ENCODE data around the gene SETD7.
A peak's percentile ranks its signal among the peaks of the same experiment; 100 is the strongest.
"Not testable (repeated sequence)": the region's sequence is repeated elsewhere in the genome, so short reads cannot be mapped to it uniquely, and the experiment has no call there.

The SETD7 gene

DNA sequence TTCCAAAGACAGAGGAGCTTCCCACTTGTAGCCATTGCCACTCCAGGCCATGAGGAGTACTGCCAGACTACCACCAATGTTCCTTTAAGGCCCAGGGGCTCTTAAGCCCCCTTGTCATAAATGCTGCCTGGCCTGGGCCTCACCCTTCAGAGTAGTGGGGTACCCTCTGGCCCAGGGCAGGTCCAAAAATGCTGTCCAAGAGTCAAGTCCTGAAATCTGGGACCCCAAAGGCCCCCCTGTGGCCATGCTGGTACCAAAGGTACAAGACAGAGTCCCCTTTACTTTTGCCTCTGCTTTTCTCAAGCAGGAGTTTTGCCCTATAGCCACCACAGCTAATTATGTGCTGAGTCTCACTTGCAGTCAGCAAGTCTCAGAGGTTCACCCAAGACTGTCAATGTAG lies 85.7 kb downstream of the SETD7 start:
- intact Hi-C loops (cut with micrococcal nuclease), result no loop called here
- Mint-ChIP-seq H3K9me3 (peaks cover 18% of the 10 kb centered on the region), H3K27me3 (no peaks in the 10 kb centered on the region), H3K36me3 (ENCODE audit: low read depth) (peaks cover 28% of the 10 kb centered on the region), H3K4me1 (ENCODE audit: low read depth) (peaks cover 26% of the 10 kb centered on the region), H3K4me3 (no peak overlapping the region), H3K27ac (no peak overlapping the region)

- Mint-ChIP-seq H3K4me3 (no peak overlapping the region), H3K27me3 (no peaks in the 10 kb centered on the region), H3K4me1 (ENCODE audit: low read depth) (peaks cover 26% of the 10 kb centered on the region), H3K9me3 (peaks cover 18% of the 10 kb centered on the region), H3K36me3 (ENCODE audit: low read depth) (peaks cover 28% of the 10 kb centered on the region), H3K27ac (no peak overlapping the region)
- intact Hi-C loops (cut with micrococcal nuclease), result no loop called here
These were observed 86.2 kb downstream of the SETD7 start for GRCh38 chr4:139469869-139470268.

DNA sequence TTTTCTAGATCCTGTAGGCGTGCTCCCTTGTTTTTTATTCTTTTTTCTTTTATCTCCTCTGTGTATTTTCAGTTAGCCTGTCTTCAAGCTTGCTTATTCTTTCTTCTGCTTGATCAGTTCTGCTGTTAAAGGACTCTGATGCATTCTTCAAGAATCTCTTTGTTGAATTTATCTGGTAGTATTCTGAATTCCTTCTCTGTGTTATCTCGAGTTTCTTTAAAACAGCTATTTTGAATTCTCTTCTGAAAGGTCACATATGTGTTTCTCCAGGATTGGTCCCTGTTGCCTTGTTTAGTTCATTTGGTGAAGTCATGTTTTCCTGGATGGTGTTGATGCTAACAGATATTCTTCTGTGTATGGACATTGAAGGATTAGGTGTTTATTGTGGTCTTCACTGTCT lies 86.8 kb downstream of the SETD7 start:
- Mint-ChIP-seq H3K27ac (no peak overlapping the region), H3K9me3 (peaks cover 18% of the 10 kb centered on the region), H3K4me3 (no peak overlapping the region), H3K4me1 (ENCODE audit: low read depth) (peaks cover 26% of the 10 kb centered on the region), H3K27me3 (no peaks in the 10 kb centered on the region), H3K36me3 (ENCODE audit: low read depth) (peaks cover 28% of the 10 kb centered on the region)
- intact Hi-C loops (cut with micrococcal nuclease), result no loop called here

GRCh38 chr4:139468756-139469155 lies 87.3 kb downstream of the SETD7 start:
- Mint-ChIP-seq H3K9me3 (peaks cover 18% of the 10 kb centered on the region), H3K36me3 (ENCODE audit: low read depth) (peaks cover 33% of the 10 kb centered on the region), H3K4me1 (ENCODE audit: low read depth) (peaks cover 29% of the 10 kb centered on the region)
- H3K27me3 Mint-ChIP-seq; intact Hi-C loops (cut with micrococcal nuclease); H3K27ac Mint-ChIP-seq; H3K4me3 Mint-ChIP-seq: not testable (repeated sequence)

DNA sequence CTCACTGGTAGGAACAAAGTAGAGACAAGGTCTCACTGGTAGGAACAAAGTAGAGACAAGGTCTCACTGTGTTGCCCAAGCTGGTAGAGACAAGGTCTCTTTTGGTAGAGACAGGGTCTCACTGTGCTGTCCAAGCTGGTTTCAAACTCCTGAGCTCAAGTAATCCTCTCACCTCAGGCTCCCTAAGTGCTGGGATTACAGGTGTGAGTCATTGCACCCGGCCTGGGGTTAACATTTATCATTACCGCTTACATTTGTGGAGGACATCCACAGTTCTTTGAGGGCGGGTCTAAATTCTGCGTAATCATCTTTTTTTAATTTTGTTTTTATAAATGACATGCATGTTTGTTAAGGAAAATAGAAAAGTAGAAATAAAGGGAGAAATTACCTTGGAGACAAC lies 90.1 kb downstream of the SETD7 start:
- peaks cover 31% of the 10 kb centered on the region for H3K4me1 Mint-ChIP-seq (ENCODE audit: low read depth)
- H3K9me3 Mint-ChIP-seq, result peaks cover 18% of the 10 kb centered on the region
- no peak overlapping the region for H3K27ac Mint-ChIP-seq
- intact Hi-C loops (cut with micrococcal nuclease), result no loop called here
- no peaks in the 10 kb centered on the region for H3K27me3 Mint-ChIP-seq
- H3K4me3 Mint-ChIP-seq, result no peak overlapping the region
- H3K36me3 Mint-ChIP-seq (ENCODE audit: low read depth), result peaks cover 21% of the 10 kb centered on the region

DNA sequence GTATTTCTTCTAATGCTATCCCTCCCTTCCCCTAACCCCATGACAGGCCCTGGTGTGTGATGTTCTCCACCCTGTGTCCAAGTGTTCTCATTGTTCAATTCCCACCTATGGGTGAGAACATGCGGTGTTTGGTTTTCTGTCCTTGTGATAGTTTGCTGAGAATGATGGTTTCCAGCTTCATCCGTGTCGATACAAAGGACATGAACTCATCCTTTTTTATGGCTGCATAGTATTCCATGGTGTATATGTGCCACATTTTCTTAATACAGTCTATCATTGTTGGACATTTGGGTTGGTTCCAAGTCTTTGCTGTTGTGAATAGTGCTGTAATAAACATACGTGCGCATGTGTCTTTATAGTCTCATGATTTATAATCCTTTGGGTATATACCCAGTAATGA lies 91.5 kb downstream of the SETD7 start:
- H3K9me3 Mint-ChIP-seq, result peaks cover 18% of the 10 kb centered on the region

DNA sequence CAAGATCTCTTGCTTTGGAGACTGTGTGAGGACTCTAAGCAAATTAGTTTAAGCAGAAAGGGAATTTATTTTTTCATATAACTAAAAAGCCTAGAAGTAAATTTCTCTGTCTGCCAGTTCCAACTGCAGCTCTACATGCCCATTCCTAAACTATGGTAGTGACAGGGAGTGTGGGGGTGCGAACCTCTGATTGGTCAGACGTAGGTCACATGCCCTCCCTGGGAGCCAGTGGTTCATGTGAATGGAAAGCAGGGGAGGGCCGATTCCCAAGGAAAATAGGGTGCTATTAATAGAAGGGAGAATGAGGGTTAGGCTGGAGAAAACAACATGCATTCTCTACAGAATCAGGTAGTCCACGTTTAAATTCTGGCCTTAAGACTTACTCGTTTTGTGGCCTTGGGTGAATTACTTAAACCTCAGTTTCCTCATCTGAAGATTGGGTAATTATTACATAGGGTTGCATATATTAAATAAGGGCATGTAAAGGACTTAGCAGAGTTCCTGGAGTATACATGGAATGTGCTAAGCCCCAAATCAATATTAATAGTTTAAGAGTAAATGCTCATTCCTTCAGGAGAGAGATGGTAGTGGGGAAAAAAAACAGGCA lies 94.9 kb downstream of the SETD7 start:
- H3K9me3 Mint-ChIP-seq, result no peaks in the 10 kb centered on the region
- no peaks in the 10 kb centered on the region for H3K27me3 Mint-ChIP-seq
- H3K4me3 Mint-ChIP-seq, result no peak overlapping the region
- intact Hi-C loops (cut with micrococcal nuclease), result no loop called here
- peaks cover 42% of the 10 kb centered on the region for H3K4me1 Mint-ChIP-seq (ENCODE audit: low read depth)
- H3K27ac Mint-ChIP-seq, result no peak overlapping the region
- peaks cover 5% of the 10 kb centered on the region for H3K36me3 Mint-ChIP-seq (ENCODE audit: low read depth)

More for the DNA sequence above, 91.5 kb downstream of the SETD7 start:
- peaks cover 24% of the 10 kb centered on the region for H3K4me1 Mint-ChIP-seq (ENCODE audit: low read depth)
- peaks cover 21% of the 10 kb centered on the region for H3K36me3 Mint-ChIP-seq (ENCODE audit: low read depth)
- H3K27ac Mint-ChIP-seq; H3K4me3 Mint-ChIP-seq; intact Hi-C loops (cut with micrococcal nuclease); H3K27me3 Mint-ChIP-seq: not testable (repeated sequence)

DNA sequence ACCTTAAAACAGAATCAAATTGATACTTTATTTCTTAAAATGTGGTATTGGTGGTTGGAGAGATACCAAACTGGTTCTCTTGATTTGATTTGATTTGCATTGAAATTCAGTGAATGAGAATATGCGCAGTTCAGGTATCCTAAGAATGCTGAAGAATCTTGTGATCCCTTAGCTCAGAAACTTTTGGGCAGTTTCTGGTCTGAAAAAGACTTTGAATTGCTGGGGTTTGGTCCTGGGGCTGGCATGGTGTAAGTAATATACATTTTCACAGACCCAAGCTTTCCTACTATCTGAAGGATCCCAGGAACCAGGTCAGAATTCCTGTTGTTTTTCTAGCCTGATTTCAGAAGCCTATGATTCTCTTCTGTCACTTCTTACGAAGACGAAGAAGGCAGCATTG lies 95.5 kb downstream of the SETD7 start:
- Mint-ChIP-seq H3K4me1 (ENCODE audit: low read depth) (peaks cover 48% of the 10 kb centered on the region), H3K9me3 (no peaks in the 10 kb centered on the region), H3K27me3 (no peaks in the 10 kb centered on the region), H3K27ac (no peak overlapping the region), H3K36me3 (ENCODE audit: low read depth) (peaks cover 5% of the 10 kb centered on the region), H3K4me3 (no peak overlapping the region)
- intact Hi-C loops (cut with micrococcal nuclease), result no loop called here

- Mint-ChIP-seq H3K4me1 (ENCODE audit: low read depth) (peaks cover 62% of the 10 kb centered on the region), H3K27ac (no peak overlapping the region)
These were observed 97.0 kb downstream of the SETD7 start for GRCh38 chr4:139458999-139459398.

DNA sequence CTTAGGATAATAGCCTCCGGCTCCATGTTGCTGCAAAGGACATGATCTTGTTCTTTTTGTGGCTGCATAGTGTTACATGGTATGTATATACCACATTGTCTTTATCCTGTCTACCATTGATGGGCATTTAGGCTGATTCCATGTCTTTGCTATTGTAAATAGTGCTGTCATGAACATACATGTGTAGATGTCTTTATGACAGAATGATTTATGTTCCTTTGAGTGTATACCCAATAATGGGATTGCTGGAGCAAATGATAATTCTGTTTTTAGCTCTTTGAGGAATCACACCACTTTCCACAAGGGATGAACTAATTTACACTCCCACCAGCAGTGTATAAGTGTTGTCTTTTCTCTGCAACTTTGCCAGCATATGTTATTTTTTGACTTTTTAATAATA lies 97.5 kb downstream of the SETD7 start:
- intact Hi-C loops (cut with micrococcal nuclease), result loop anchor here (10.0 kb wide), 1 partner anchor 96 kb away; the partner anchor contains the start of gene SETD7
- no peaks in the 10 kb centered on the region for H3K27me3 Mint-ChIP-seq
- no peaks in the 10 kb centered on the region for H3K9me3 Mint-ChIP-seq
- peaks cover 11% of the 10 kb centered on the region for H3K36me3 Mint-ChIP-seq (ENCODE audit: low read depth)
- peaks cover 58% of the 10 kb centered on the region for H3K4me1 Mint-ChIP-seq (ENCODE audit: low read depth)
- no peak overlapping the region for H3K27ac Mint-ChIP-seq
- no peak overlapping the region for H3K4me3 Mint-ChIP-seq

More at GRCh38 chr4:139458999-139459398, 97.0 kb downstream of the SETD7 start:
- H3K4me3 Mint-ChIP-seq, result no peak overlapping the region
- intact Hi-C loops (cut with micrococcal nuclease), result loop anchor here (10.0 kb wide), 1 partner anchor 96 kb away; the partner anchor contains the start of gene SETD7
- H3K27me3 Mint-ChIP-seq, result no peaks in the 10 kb centered on the region
- no peaks in the 10 kb centered on the region for H3K9me3 Mint-ChIP-seq
- peaks cover 9% of the 10 kb centered on the region for H3K36me3 Mint-ChIP-seq (ENCODE audit: low read depth)

DNA sequence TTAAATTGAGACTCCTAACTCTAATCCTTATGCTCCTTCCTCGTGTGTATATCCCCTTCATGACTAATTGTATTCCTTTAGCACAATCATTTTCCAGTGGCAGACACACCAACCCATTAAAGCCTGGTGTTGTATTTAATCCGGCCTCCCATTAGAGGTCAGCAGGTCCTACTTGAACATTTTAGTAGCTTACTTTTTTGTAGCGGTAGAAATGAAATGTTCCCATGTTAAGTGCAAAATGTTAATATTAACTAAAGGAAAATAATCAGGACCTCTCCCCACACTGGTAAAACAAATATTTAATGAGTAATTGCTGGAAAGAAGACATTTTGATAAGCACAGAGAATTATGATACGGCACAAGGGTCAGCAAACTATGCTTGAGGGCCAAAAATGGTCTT lies 98.7 kb downstream of the SETD7 start:
- intact Hi-C loops (cut with micrococcal nuclease), result loop anchor here (10.0 kb wide), 1 partner anchor 97 kb away; the partner anchor contains the start of gene SETD7
- H3K4me1 Mint-ChIP-seq (ENCODE audit: low read depth), result peaks cover 62% of the 10 kb centered on the region
- no peak overlapping the region for H3K4me3 Mint-ChIP-seq

DNA sequence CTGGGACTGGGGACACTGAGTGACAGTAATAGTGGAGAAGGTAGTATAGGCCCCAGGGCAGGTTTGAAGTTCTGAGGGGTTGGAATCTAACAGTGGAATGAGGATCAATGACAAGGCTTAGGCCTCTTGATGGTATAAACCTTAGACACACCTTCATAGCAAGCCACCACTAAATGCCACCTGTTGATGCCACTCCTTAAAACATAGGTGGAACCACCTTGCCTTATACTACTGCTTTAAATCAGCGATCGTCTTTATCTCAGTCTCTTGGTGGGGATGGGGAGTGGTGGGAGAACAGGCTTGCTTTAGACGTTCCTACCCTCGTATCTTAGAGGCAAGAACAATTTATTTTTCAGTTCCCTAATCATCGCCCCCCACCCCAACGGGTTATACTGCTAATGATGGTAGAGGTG lies 100.9 kb downstream of the SETD7 start:
- H3K36me3 Mint-ChIP-seq (ENCODE audit: low read depth), result peaks cover 16% of the 10 kb centered on the region
- peaks cover 56% of the 10 kb centered on the region for H3K4me1 Mint-ChIP-seq (ENCODE audit: low read depth)
- no peak overlapping the region for H3K27ac Mint-ChIP-seq
- no peaks in the 10 kb centered on the region for H3K9me3 Mint-ChIP-seq
- peak overlapping the region; percentile 18 for H3K4me3 Mint-ChIP-seq
- no peaks in the 10 kb centered on the region for H3K27me3 Mint-ChIP-seq
- intact Hi-C loops (cut with micrococcal nuclease), result loop anchor here (10.0 kb wide), 1 partner anchor 100 kb away; the partner anchor contains the start of gene SETD7

More for the DNA sequence above, 98.7 kb downstream of the SETD7 start:
- Mint-ChIP-seq H3K27ac (no peak overlapping the region), H3K27me3 (no peaks in the 10 kb centered on the region), H3K36me3 (ENCODE audit: low read depth) (peaks cover 16% of the 10 kb centered on the region), H3K9me3 (no peaks in the 10 kb centered on the region)

DNA sequence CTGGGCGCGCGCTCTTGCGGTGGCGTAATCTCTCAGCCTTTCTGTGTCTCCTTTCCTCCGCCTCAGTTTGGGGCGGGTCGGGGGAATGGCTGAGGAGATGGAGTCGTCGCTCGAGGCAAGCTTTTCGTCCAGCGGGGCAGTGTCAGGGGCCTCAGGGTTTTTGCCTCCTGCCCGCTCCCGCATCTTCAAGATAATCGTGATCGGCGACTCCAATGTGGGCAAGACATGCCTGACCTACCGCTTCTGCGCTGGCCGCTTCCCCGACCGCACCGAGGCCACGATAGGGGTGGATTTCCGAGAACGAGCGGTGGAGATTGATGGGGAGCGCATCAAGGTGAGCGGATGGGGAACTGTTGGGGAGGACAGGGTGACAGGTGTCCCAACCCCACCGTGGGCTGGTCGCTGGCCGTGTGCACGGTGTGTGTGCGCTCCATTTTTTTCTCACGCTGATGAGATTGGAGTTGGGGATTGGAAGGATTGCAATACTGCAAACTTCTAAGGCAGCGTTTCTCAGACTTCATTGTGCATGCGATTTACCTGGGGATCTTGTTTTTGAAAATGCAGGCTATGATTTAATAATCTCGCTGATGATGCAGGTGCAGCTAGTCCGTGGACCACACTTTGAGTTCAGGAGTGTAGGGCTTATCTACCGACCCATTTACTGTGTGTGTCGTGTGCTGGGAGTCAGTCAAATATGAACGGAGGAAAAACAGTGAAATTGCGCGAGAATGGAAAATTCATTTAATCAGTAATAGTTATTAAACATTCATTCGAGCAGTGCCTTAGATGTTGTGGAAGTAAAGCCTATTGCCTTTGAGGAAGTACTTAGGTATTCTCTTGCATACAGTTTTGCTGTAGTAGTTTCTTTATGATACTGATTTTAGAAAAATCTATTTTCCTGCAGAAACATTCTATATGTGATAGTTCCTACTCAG lies 101.6 kb downstream of the SETD7 start, which contains the start of gene RAB33B:
RAB33B (plus strand) TSS at position 11 of the 935 bp plus-strand sequence; CDS start at position 86, 75 bp downstream.
- peaks cover 51% of the 10 kb centered on the region for H3K4me1 Mint-ChIP-seq (ENCODE audit: low read depth)
- intact Hi-C loops (cut with micrococcal nuclease), result loop anchor here (5.0 to 10.0 kb wide), 3 partner anchors 37 to 152 kb away; partner anchors contain the start of genes NAA15, NDUFC1 and SETD7
- H3K27ac Mint-ChIP-seq, result peak within 1 kb of the TSS; percentile 95

More for the DNA sequence above, 101.6 kb downstream of the SETD7 start, which contains the start of gene RAB33B:
- no peaks in the 10 kb centered on the region for H3K27me3 Mint-ChIP-seq
- H3K9me3 Mint-ChIP-seq, result no peaks in the 10 kb centered on the region
- H3K36me3 Mint-ChIP-seq (ENCODE audit: low read depth), result peaks cover 16% of the 10 kb centered on the region
- peak within 1 kb of the TSS; percentile 89 for H3K4me3 Mint-ChIP-seq

Measured in dendritic cell treated with granulocyte-macrophage colony-stimulating factor and Interleukin-4, amounts not matched to agents 40 ng/mL and 50 ng/mL, for 4 days (primary cell).